Fibroblast of the aortic adventitia (primary cell): ENCODE data around the gene ZNF143. TPM values are rescaled to one million over a fixed set of nuclear protein-coding genes. Genes with fewer than 3 reads are reported as not detected.
A peak's percentile ranks its signal among the peaks of the same experiment; 100 is the strongest.

Experiments used
- DNase-seq: peaks from one replicate; pipeline ENCODE4 v3.0.0-alpha.2; 2010; ENCODE audit warnings: low read depth
- H3K4me3 ChIP-seq: 2 replicates; pipeline ENCODE4 v1.5.1; 2011; ENCODE audit warnings: low read depth, mild to moderate bottlenecking, control low read depth, low read length, moderate library complexity
- small RNA-seq: library from RNA; depleted of rRNA; stranded (forward); fragments of <200 nt; gene quantifications from one replicate; pipeline ENCODE3, GENCODE V24; 2012
- total RNA-seq: library from RNA; depleted of rRNA; stranded (reverse); fragments of >200 nt; gene quantifications from 2 replicates; pipeline ENCODE4 v1.2.3, GENCODE V29; 2012; ENCODE audit warnings: low replicate concordance
- TF ChIP-seq, protein P1 (sequence below): IDR thresholded peaks from 2 replicates; pipeline ENCODE4 v1.5.1; 2011; ENCODE audit warnings: mild to moderate bottlenecking, low read length, control low read depth, inconsistent platforms; ENCODE audit not compliant: insufficient read depth

Gene ZNF143
- total RNA-seq, 1 donor: 24.9 TPM

DNA sequence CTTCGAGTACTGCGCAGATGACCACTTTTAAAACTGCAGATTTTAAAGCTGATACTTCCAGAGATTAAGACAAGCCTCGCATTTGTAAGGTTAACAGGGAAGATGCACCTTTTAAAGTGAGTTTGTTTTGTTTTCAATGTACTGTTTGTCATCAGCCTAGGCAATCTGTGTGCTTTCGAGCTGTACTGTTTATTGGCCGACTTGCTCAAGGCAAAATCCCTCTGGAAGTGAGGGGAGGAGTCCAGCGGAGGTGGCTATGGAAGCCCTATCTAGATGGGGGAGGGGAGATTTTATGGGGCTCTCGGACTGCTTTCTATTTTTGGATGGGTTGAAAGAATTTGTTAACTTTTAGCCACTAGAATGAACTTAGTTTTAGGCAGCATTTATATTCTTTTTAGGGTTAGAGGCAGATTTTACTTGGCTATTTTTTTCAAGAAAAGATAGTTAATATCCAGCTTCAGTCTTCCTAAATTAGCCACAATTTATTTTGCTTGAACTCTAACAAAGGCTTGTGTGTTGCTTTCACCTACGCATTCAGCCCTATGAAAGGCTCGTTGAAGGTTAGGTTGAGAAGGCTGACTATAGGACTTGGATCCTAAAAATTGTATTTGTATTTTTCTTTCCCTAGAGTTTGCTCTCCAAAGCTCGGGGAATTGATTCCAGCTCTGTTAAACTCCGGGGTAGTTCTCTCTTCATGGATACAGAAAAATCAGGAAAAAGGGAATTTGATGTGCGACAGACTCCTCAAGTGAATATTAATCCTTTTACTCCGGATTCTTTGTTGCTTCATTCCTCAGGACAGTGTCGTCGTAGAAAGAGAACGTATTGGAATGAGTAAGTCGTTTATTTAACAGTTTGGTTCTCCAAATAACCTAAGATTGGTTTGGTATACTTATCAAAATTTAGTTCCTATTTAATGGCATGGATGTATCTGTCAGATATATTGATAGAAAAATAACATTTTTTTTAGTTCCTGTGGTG is 114.7 kb downstream of the ZNF143 start:
- peak; percentile 93 for DNase-seq
- TF ChIP-seq, protein P1, sequence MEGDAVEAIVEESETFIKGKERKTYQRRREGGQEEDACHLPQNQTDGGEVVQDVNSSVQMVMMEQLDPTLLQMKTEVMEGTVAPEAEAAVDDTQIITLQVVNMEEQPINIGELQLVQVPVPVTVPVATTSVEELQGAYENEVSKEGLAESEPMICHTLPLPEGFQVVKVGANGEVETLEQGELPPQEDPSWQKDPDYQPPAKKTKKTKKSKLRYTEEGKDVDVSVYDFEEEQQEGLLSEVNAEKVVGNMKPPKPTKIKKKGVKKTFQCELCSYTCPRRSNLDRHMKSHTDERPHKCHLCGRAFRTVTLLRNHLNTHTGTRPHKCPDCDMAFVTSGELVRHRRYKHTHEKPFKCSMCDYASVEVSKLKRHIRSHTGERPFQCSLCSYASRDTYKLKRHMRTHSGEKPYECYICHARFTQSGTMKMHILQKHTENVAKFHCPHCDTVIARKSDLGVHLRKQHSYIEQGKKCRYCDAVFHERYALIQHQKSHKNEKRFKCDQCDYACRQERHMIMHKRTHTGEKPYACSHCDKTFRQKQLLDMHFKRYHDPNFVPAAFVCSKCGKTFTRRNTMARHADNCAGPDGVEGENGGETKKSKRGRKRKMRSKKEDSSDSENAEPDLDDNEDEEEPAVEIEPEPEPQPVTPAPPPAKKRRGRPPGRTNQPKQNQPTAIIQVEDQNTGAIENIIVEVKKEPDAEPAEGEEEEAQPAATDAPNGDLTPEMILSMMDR: no peak
- peak overlapping the region; percentile 82 for H3K4me3 ChIP-seq

DNA sequence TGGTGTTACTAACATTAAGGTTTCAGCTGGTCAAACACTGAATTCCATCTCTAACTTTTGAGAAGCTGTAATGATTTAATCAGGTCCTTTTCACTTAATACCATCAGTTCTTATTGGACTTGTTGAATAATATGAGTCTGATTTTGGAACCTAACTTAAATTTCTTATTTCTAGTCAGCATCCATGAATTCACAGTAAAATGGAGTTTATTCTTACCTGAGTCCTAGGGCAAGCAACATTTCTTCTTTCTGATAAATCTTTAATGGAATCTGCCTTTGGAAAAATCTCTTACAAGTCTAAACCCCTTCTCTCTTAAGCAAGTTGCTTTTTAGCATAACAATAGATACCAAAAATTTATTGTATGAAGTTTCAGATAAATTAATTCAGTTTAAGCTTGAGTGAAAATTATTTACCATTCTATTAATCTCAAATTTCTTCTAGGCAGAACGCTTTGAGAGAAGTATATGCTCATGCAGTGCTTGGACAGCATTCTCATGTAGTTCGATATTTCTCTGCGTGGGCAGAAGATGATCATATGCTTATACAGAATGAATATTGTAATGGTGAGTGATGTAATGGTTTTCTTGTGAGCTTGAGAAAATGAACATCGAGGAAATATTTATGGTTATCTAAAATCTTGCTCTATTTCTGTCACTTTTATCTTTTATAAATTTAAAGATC is 116.0 kb downstream of the ZNF143 start:
- peak overlapping the region; percentile 82 for H3K4me3 ChIP-seq
- TF ChIP-seq, protein P1: no peak
- DNase-seq: peak; percentile 72

DNA sequence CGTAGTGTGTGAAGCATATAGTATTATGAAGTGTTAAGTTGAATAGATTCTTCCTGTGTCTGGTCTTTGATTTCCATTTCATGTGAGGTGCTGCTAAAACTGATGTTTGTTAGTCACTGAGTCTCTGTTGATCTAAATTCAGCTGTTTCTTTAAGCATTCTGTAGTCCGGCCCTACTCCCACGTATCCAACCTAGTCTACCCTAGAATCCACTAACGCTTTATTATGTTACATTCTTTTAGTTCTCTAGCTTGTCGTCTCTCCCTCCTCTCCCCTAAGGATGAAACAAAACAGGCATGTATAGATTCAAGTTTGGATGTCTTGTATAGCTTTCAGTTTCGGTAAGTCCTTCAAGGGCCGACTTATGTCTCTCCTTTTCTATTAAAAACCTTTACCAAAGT is 116.7 kb downstream of the ZNF143 start:
- TF ChIP-seq, protein P1: no peak
- H3K4me3 ChIP-seq: peak overlapping the region; percentile 82
- peak; percentile 68 for DNase-seq

Small RNA genes lying within 50 kb of the gene (small RNA-seq; reads per million reads assigned to genes)
- not detected for gene RF01210
- gene SNORA23: 864 reads per million, percentile 99 among the genes with 10 or more reads in this experiment

Other genes with a start within 250 kb of the ZNF143 start
- 75.8 and 105 TPM in 2 replicates for gene DENND5A, start 195.7 kb upstream of the ZNF143 start, total RNA-seq
- 26.8 and 37.8 TPM in 2 replicates for gene TMEM41B, start 146.4 kb upstream of the ZNF143 start, total RNA-seq
- gene IPO7, start 76.4 kb upstream of the ZNF143 start, total RNA-seq: 115 and 181 TPM in 2 replicates
- 26.3 and 51.1 TPM in 2 replicates for gene WEE1, start 112.7 kb downstream of the ZNF143 start, total RNA-seq
- 44.4 and 53.2 TPM in 2 replicates for gene SWAP70, start 203.1 kb downstream of the ZNF143 start, total RNA-seq